Loucy (cell line): ENCODE results near the gene STH.

Experiments used
- CTCF ChIP-seq: fragments of 200-600 bp; sonication (generic); conservative IDR thresholded peaks from 2 replicates; pipeline ENCODE4 v1.5.1; 2014; ENCODE audit warnings: mild to moderate bottlenecking, antibody characterized with exemption, low read length
- EZH2phosphoT487 ChIP-seq: fragments of 200-600 bp; IDR thresholded peaks from 2 replicates; pipeline ENCODE4 v1.6.1; 2018; ENCODE audit warnings: antibody characterized with exemption, mild to moderate bottlenecking, moderate library complexity, borderline replicate concordance

- TF ChIP-seq CTCF (no peak), EZH2phosphoT487 (no peak)
Measured at GRCh38 chr17:45991341-45991740, 7.7 kb upstream of the STH start.
